OCI-LY7 (cell line): ENCODE results near the gene ATOSB. TPM values are rescaled to one million over a fixed set of nuclear protein-coding genes. Genes with fewer than 3 reads are reported as not detected.
A peak's percentile ranks its signal among the peaks of the same experiment; 100 is the strongest.

Source experiments
- BruUV-seq: library from RNA; stranded (reverse); fragments of 400-500 nt; replicated peaks from 2 replicates; lab custom pipeline; 2021; lab: Mats Ljungman, UMichigan
- CTCF ChIA-PET: fragments of 300-600 bp; sonication (Branson Sonifier 250); formaldehyde crosslinking; loops from one replicate; lab custom pipeline; 2022; ENCODE audit warnings: antibody characterized with exemption; ENCODE audit not compliant: unreplicated experiment; lab: Charles Lee
- POLR2A ChIA-PET: fragments of 300-600 bp; sonication (Branson Sonifier 250); formaldehyde crosslinking; loops from one replicate; lab custom pipeline; 2022; ENCODE audit warnings: antibody characterized with exemption; lab: Charles Lee
- DNase-seq: peaks from one replicate; pipeline ENCODE4 v3.0.0-alpha.2; 2015; ENCODE audit warnings: low spot score
- H2AFZ ChIP-seq: fragments of 200-600 bp; sonication (generic), shearing (Covaris generic); 2 replicates; pipeline ENCODE4 v1.6.1; 2014; ENCODE audit warnings: mild to moderate bottlenecking, antibody characterized with exemption, low read length, moderate library complexity
- H3K27ac ChIP-seq: fragments of 200-600 bp; sonication (generic); 2 replicates; pipeline ENCODE4 v1.5.1; 2014; ENCODE audit warnings: mixed run types, low read depth, mild to moderate bottlenecking, moderate library complexity, low read length, inconsistent platforms; ENCODE audit not compliant: poor library complexity, severe bottlenecking
- H3K36me3 ChIP-seq: fragments of 200-600 bp; sonication (generic); 2 replicates; pipeline ENCODE4 v1.6.1; 2014; ENCODE audit warnings: mild to moderate bottlenecking, antibody characterized with exemption, low read length, moderate library complexity, mixed read lengths; ENCODE audit not compliant: insufficient read depth
- H3K4me1 ChIP-seq: fragments of 200-600 bp; sonication (generic); 2 replicates; pipeline ENCODE4 v1.5.1; 2014; ENCODE audit warnings: mild to moderate bottlenecking, low read length; ENCODE audit not compliant: insufficient read depth, poor library complexity, severe bottlenecking
- H3K4me2 ChIP-seq: fragments of 200-600 bp; sonication (generic); 2 replicates; pipeline ENCODE4 v1.6.1; 2014; ENCODE audit warnings: mild to moderate bottlenecking, low read length
- H3K4me3 ChIP-seq: fragments of 200-600 bp; sonication (generic); 2 replicates; pipeline ENCODE4 v1.5.1; 2014; ENCODE audit warnings: mild to moderate bottlenecking, low read depth, low read length; ENCODE audit not compliant: poor library complexity, severe bottlenecking
- H3K79me2 ChIP-seq: fragments of 200-600 bp; sonication (generic); 2 replicates; pipeline ENCODE4 v1.6.1; 2016; ENCODE audit warnings: low read depth, mild to moderate bottlenecking, low read length, moderate library complexity, mixed read lengths; ENCODE audit not compliant: insufficient read depth
- H3K9me2 ChIP-seq: fragments of 200-600 bp; sonication (generic); 2 replicates; pipeline ENCODE4 v1.6.1; 2016; ENCODE audit warnings: mild to moderate bottlenecking, low read length, mixed read lengths; ENCODE audit not compliant: insufficient read depth
- H3K9me3 ChIP-seq: fragments of 200-600 bp; sonication (generic); 2 replicates; pipeline ENCODE4 v1.6.1; 2014; ENCODE audit warnings: mild to moderate bottlenecking, mixed run types, low read length, mixed read lengths
- H4K20me1 ChIP-seq: fragments of 200-600 bp; sonication (generic); 2 replicates; pipeline ENCODE4 v1.6.1; 2014; ENCODE audit warnings: mild to moderate bottlenecking, antibody characterized with exemption, low read length, moderate library complexity, mixed read lengths; ENCODE audit not compliant: insufficient read depth
- EZH2phosphoT487 ChIP-seq: fragments of 200-600 bp; sonication (generic); IDR thresholded peaks from 2 replicates; pipeline ENCODE4 v1.6.1; 2018; ENCODE audit warnings: low read depth, borderline replicate concordance, mild to moderate bottlenecking, mixed run types, antibody characterized with exemption, low read length, moderate library complexity, mixed read lengths
- intact Hi-C: fragments of 100-400 bp; cut with micrococcal nuclease; formaldehyde crosslinking; loops from one replicate; pipeline ENCODE4 v1.10.0; 2022; ENCODE audit not compliant: unreplicated experiment
- total RNA-seq, 2 experiments: library from RNA; depleted of rRNA in 1 of 2; stranded (reverse); fragments of >200 nt in 1 of 2; shearing (Covaris generic) in 1 of 2; gene quantifications; 2 replicates each; pipeline ENCODE4 v1.2.3, GENCODE V29; 2014 to 2022
- TF ChIP-seq, protein P1 (sequence below): fragments of 200-600 bp; sonication (generic); conservative IDR thresholded peaks from 2 replicates; pipeline ENCODE4 v1.5.1; 2014; ENCODE audit warnings: mild to moderate bottlenecking, antibody characterized with exemption, low read length, moderate library complexity, mixed read lengths

ATOSB gene
- total RNA-seq, 2 experiments from 2014 or later = 1.4 to 4.7 TPM

DNA sequence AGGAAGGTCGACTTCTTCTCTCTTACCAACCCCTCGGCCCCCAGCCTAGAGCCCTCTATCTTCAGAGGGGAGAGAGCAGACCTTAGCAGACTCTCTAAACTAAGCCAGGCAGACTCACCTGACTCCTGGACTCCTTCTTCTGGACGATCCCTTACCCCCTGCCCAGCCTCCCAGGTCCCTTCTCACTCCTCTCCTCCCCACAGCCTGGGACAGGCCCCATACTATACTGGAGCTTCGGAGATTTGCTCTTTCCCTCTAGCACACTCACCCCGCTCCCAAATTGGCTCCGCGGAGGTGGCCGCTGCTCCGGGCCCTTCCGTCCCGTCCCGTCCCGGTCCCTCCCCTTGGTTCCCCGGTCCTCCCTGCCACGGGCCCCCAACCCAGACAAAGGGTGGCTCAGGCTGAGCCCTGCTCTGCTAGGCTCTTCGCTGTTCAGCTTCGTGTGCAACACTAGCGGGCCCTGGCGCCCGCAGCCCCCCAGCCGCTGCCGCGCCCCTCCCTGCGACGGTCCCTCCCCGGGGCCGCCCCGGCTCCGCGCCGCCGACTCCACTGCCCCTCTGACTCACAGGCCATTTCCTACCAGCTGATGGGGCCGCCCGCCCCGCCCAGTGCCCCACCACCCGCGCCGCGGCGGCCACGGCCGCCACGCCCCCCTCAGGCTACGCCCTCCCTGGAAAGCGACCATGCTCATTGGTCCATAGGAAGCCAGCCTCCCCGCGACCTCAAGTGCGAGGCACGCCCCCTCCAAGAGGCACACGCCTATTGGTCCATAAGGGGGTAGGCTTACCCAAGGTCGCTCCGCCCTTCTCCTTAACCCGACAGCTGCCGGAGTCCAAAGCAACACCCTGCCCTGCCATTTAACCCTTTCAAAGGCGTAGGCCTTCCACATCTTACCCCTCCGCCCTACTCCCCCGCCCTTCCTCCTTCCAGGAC, 4.4 kb downstream of the ATOSB start:
- Histone ChIP-seq H3K4me1 (peaks cover 38% of the 10 kb centered on the region), H3K4me2 (peak overlapping the region; percentile 95), H3K9me2 (no peaks in the 10 kb centered on the region), H3K4me3 (peak overlapping the region; percentile 72), H3K79me2 (no peaks in the 10 kb centered on the region), H4K20me1 (no peaks in the 10 kb centered on the region), H2AFZ (peak overlapping the region; percentile 62; the same call in 1 of the 2 replicates), H3K36me3 (no peaks in the 10 kb centered on the region), H3K27ac (no peak overlapping the region), H3K9me3 (no peaks in the 10 kb centered on the region)
- ChIA-PET CTCF (interaction anchor here (0.7 kb wide), 1 partner anchor 14 kb away, joined by 4 read pairs; no protein-coding TSS in a partner anchor), POLR2A (interaction anchor here (0.5 to 4.3 kb wide), 4 partner anchors 8 to 209 kb away, joined by 3 to 24 read pairs (median 4); partner anchors contain the start of genes STOML2 and UNC13B)
- no peak for TF ChIP-seq EZH2phosphoT487
- TF ChIP-seq, protein P1, sequence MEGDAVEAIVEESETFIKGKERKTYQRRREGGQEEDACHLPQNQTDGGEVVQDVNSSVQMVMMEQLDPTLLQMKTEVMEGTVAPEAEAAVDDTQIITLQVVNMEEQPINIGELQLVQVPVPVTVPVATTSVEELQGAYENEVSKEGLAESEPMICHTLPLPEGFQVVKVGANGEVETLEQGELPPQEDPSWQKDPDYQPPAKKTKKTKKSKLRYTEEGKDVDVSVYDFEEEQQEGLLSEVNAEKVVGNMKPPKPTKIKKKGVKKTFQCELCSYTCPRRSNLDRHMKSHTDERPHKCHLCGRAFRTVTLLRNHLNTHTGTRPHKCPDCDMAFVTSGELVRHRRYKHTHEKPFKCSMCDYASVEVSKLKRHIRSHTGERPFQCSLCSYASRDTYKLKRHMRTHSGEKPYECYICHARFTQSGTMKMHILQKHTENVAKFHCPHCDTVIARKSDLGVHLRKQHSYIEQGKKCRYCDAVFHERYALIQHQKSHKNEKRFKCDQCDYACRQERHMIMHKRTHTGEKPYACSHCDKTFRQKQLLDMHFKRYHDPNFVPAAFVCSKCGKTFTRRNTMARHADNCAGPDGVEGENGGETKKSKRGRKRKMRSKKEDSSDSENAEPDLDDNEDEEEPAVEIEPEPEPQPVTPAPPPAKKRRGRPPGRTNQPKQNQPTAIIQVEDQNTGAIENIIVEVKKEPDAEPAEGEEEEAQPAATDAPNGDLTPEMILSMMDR = no peak
- intact Hi-C loops = no loop called here
- BruUV-seq = no TSS peak
- DNase-seq = peak; percentile 99

DNA sequence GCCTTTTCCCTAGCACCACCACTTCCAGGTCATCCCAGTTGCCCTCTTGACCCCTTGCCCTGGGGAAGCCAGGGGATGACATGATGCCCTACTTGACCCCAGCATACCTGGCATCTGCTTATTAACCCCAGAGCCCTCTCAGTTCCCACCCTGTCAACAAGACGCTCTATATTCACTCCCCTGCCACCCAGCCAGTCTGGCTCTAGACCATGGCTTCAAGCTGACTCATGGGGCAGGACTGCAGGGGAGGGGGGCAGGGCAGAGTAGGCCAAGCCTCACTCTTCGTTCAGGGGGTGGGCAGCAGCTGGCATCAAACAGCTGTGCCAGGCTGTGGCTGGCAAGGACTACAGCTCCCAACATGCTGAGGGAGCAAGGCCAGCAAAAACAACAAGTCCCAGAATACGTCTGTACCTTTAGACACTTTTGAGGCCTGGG, 5.3 kb downstream of the ATOSB start:
- DNase-seq = no peak
- H3K4me3 ChIP-seq = no peak overlapping the region
- no peak overlapping the region for H2AFZ ChIP-seq
- H3K79me2 ChIP-seq = no peaks in the 10 kb centered on the region
- H3K4me2 ChIP-seq = peak overlapping the region; percentile 95
- no peaks in the 10 kb centered on the region for H4K20me1 ChIP-seq
- CTCF ChIA-PET = interaction anchor here (0.7 kb wide), 1 partner anchor 13 kb away, joined by 4 read pairs; no protein-coding TSS in a partner anchor
- H3K9me3 ChIP-seq = no peaks in the 10 kb centered on the region
- no peak overlapping the region for H3K27ac ChIP-seq
- intact Hi-C loops = no loop called here
- no peaks in the 10 kb centered on the region for H3K9me2 ChIP-seq
- H3K4me1 ChIP-seq = peaks cover 35% of the 10 kb centered on the region
- TF ChIP-seq, protein P1 = no peak
- TF ChIP-seq EZH2phosphoT487 = no peak
- BruUV-seq = no TSS peak
- POLR2A ChIA-PET = interaction anchor here (0.5 kb wide), 1 partner anchor 30 kb away, joined by 4 read pairs; no protein-coding TSS in a partner anchor
- no peaks in the 10 kb centered on the region for H3K36me3 ChIP-seq
